H1 (cell line): Measurements from ENCODE around the gene JMJD8. TPM values are rescaled to one million over a fixed set of nuclear protein-coding genes. Genes with fewer than 3 reads are reported as not detected.
A peak's percentile ranks its signal among the peaks of the same experiment; 100 is the strongest.

Source experiments
- ATF2 ChIP-seq: IDR thresholded peaks from 2 replicates; pipeline ENCODE4 v1.6.1; 2012; ENCODE audit warnings: low read length, inconsistent platforms
- CEBPB ChIP-seq: IDR thresholded peaks from 2 replicates; pipeline ENCODE4 v1.6.1; 2012; ENCODE audit warnings: low read depth, low read length
- CREB1 ChIP-seq: IDR thresholded peaks from 2 replicates; pipeline ENCODE4 v1.6.1; 2012; ENCODE audit warnings: inconsistent platforms
- E2F6 ChIP-seq: IDR thresholded peaks from 2 replicates; pipeline ENCODE4 v1.6.1; 2012; ENCODE audit warnings: inconsistent platforms
- GTF2F1 ChIP-seq: IDR thresholded peaks from 2 replicates; pipeline ENCODE4 v1.6.1; 2012; ENCODE audit warnings: low read depth, low read length, improper control_type of control experiment, borderline replicate concordance
- KDM5A ChIP-seq: fragments of 200-600 bp; IDR thresholded peaks from 2 replicates; pipeline ENCODE4 v1.7.1; 2012; ENCODE audit warnings: mild to moderate bottlenecking, low read length, inconsistent platforms, mixed read lengths
- MAFK ChIP-seq: IDR thresholded peaks from 2 replicates; pipeline ENCODE4 v1.6.1; 2012; ENCODE audit warnings: low read depth, mild to moderate bottlenecking, improper control_type of control experiment, low read length
- RXRA ChIP-seq: IDR thresholded peaks from 2 replicates; pipeline ENCODE4 v1.6.1; 2011; ENCODE audit warnings: low read depth, mild to moderate bottlenecking, low read length, moderate library complexity; ENCODE audit not compliant: insufficient read depth
- SP1 ChIP-seq: IDR thresholded peaks from 2 replicates; pipeline ENCODE4 v1.6.1; 2011; ENCODE audit warnings: low read depth, low read length
- TAF1 ChIP-seq: IDR thresholded peaks from 2 replicates; pipeline ENCODE4 v1.6.1; 2011; ENCODE audit warnings: mild to moderate bottlenecking, low read depth, low read length
- polyA plus RNA-seq, 7 experiments: library from polyadenylated mRNA; depleted of rRNA in 3 of 7; stranded (reverse) in 5 of 7; unstranded in 2 of 7; fragments of >200 nt in 5 of 7; fragments of 200-250 nt in 2 of 7; gene quantifications; 1 replicate in 5 of 7; 2 replicates in 1 of 7; 4 replicates in 1 of 7; pipeline versions ENCODE4 v1.2.1 to v1.2.3, GENCODE V29; 2011 to 2013; ENCODE audit warnings: missing spikeins in 2 of 7, mixed read lengths in 2 of 7
- total RNA-seq: library from RNA; stranded (reverse); fragmentation: NEBNext Ultra II Directional; extraction: Animal tissue kit (Norgen Biotek cat#: 25700); gene quantifications from 2 replicates; pipeline ENCODE4 v1.2.1, GENCODE V29; 2021

JMJD8 gene
- total and polyA plus RNA-seq, 2 of the 8 experiments (the other 6 are each of a cell fraction or from before 2014, with no cell fraction given) = 46.4 to 87.4 TPM

- TF ChIP-seq MAFK (no peak), TAF1 (peak; percentile 86), GTF2F1 (no peak), CEBPB (no peak), RXRA (no peak), E2F6 (peak; percentile 100), ATF2 (peak; percentile 21; the same call in 1 of the 2 replicates), SP1 (no peak), KDM5A (peak; percentile 75; the same call in 1 of the 2 replicates), CREB1 (peak; percentile 68; the same call in 1 of the 2 replicates)
Observed at GRCh38 chr16:720990-721764, 37.0 kb upstream of the JMJD8 start, which contains the start of gene ANTKMT (continued).
